GM23338 (cell line): ENCODE data around the gene BCOR. TPM values are rescaled to one million over a fixed set of nuclear protein-coding genes. Genes with fewer than 3 reads are reported as not detected.

Experiments
- ATAC-seq: fragments of 200-7000 bp; cut with Tn5 transposase; 3 replicates; pipeline ENCODE4 v1.9.1; 2020
- DNase-seq: peaks from one replicate; pipeline ENCODE4 v3.0.0-alpha.2; 2015; ENCODE audit warnings: low spot score
- H2AFZ ChIP-seq: fragments of 200-600 bp; sonication (generic); 2 replicates; pipeline ENCODE4 v1.8.0; 2016; ENCODE audit warnings: antibody characterized with exemption, mild to moderate bottlenecking, moderate library complexity
- H3F3A ChIP-seq: fragments of 200-600 bp; sonication (generic); replicated peaks from 2 replicates; pipeline ENCODE4 v1.8.0; 2017; ENCODE audit warnings: antibody characterized with exemption, mixed run types, low read depth
- H3K27ac ChIP-seq: fragments of 200-600 bp; sonication (generic); 2 replicates; pipeline ENCODE4 v1.6.1; 2016; ENCODE audit warnings: low read depth
- H3K27me3 ChIP-seq: fragments of 200-600 bp; sonication (generic); 2 replicates; pipeline ENCODE4 v1.8.0; 2016; ENCODE audit warnings: mild to moderate bottlenecking, mixed run types, moderate library complexity; ENCODE audit not compliant: insufficient read depth
- H3K36me3 ChIP-seq: fragments of 200-600 bp; sonication (generic); 2 replicates; pipeline ENCODE4 v1.8.0; 2016; ENCODE audit warnings: mild to moderate bottlenecking; ENCODE audit not compliant: insufficient read depth
- H3K4me1 ChIP-seq: fragments of 200-600 bp; sonication (generic); 2 replicates; pipeline ENCODE4 v1.8.0; 2016; ENCODE audit warnings: mild to moderate bottlenecking, moderate library complexity; ENCODE audit not compliant: insufficient read depth
- H3K4me2 ChIP-seq: fragments of 200-600 bp; sonication (generic); 2 replicates; pipeline ENCODE4 v1.7.1; 2017; ENCODE audit warnings: mixed run types
- H3K4me3 ChIP-seq: fragments of 200-600 bp; sonication (generic); 2 replicates; pipeline ENCODE4 v1.6.1; 2016; ENCODE audit warnings: mixed run types
- H3K79me2 ChIP-seq: fragments of 200-600 bp; sonication (generic); replicated peaks from 2 replicates; pipeline ENCODE4 v1.8.0; 2017; ENCODE audit warnings: mild to moderate bottlenecking; ENCODE audit not compliant: insufficient read depth
- H3K9me2 ChIP-seq: fragments of 200-600 bp; sonication (generic); 2 replicates; pipeline ENCODE4 v1.8.0; 2017; ENCODE audit not compliant: insufficient read depth
- H4K20me1 ChIP-seq: fragments of 200-600 bp; sonication (generic); replicated peaks from 2 replicates; pipeline ENCODE4 v1.8.0; 2017; ENCODE audit warnings: mild to moderate bottlenecking; ENCODE audit not compliant: insufficient read depth
- H3K27ac Mint-ChIP-seq: 2 replicates; pipeline ENCODE4 v1.8.0; 2020; ENCODE audit warnings: inconsistent platforms, mild to moderate bottlenecking, moderate library complexity, mixed read lengths
- H3K27me3 Mint-ChIP-seq: 3 replicates; pipeline ENCODE4 v1.8.0; 2022; ENCODE audit warnings: low read depth, mild to moderate bottlenecking, moderate library complexity, mixed read lengths, inconsistent platforms; ENCODE audit not compliant: insufficient read depth, poor library complexity
- H3K36me3 Mint-ChIP-seq: 3 replicates; pipeline ENCODE4 v1.8.0; 2021; ENCODE audit warnings: low read depth, mild to moderate bottlenecking, inconsistent platforms, moderate library complexity, mixed read lengths
- H3K4me1 Mint-ChIP-seq: 3 replicates; pipeline ENCODE4 v1.8.0; 2020; ENCODE audit warnings: mild to moderate bottlenecking, inconsistent platforms, mixed read lengths
- H3K4me3 Mint-ChIP-seq: 3 replicates; pipeline ENCODE4 v1.8.0; 2021; ENCODE audit warnings: moderate library complexity, mild to moderate bottlenecking, inconsistent platforms, mixed read lengths
- H3K9me3 Mint-ChIP-seq: 3 replicates; pipeline ENCODE4 v1.8.0; 2020; ENCODE audit warnings: moderate library complexity, mild to moderate bottlenecking, inconsistent platforms, mixed read lengths
- CREB1 ChIP-seq: fragments of 250-450 bp; sonication (Bioruptor Pico); IDR thresholded peaks from 2 replicates; pipeline ENCODE4 v1.5.0; 2020; ENCODE audit warnings: low read depth, mild to moderate bottlenecking, moderate library complexity
- EZH2 ChIP-seq: fragments of 200-600 bp; sonication (generic); IDR thresholded peaks from one replicate; pipeline ENCODE4 v1.8.0; 2017; ENCODE audit warnings: antibody characterized with exemption, mild to moderate bottlenecking, low read depth; ENCODE audit not compliant: unreplicated experiment
- EZH2phosphoT487 ChIP-seq: fragments of 200-600 bp; sonication (generic); IDR thresholded peaks from one replicate; pipeline ENCODE4 v1.8.1; 2018; ENCODE audit warnings: antibody characterized with exemption; ENCODE audit not compliant: unreplicated experiment
- JUNB ChIP-seq: IDR thresholded peaks from one replicate; pipeline ENCODE4 v1.6.1; 2016; ENCODE audit warnings: antibody characterized with exemption; ENCODE audit not compliant: unreplicated experiment
- STAT1 ChIP-seq: IDR thresholded peaks from one replicate; pipeline ENCODE4 v1.6.1; 2016; ENCODE audit warnings: antibody characterized with exemption; ENCODE audit not compliant: unreplicated experiment
- polyA plus RNA-seq: library from polyadenylated mRNA; unstranded; fragments of >200 nt; fragmentation: Nextera tagmentation; extraction: Ambion mirVana; gene quantifications from 2 replicates; pipeline ENCODE4 v1.2.1, GENCODE V29; 2016
- total RNA-seq: library from RNA; depleted of rRNA; stranded (reverse); fragments of >200 nt; shearing (Covaris generic); gene quantifications from 2 replicates; pipeline ENCODE4 v1.2.3, GENCODE V29; 2014
- TF ChIP-seq, protein P1 (sequence below), 2 experiments: fragments of 200-600 bp in 1 of 2; sonication (generic) in 1 of 2; conservative IDR thresholded peaks; 2 replicates each; pipeline versions ENCODE4 v1.5.1 to v1.6.1; 2016 to 2017; ENCODE audit warnings: antibody characterized with exemption in 2 of 2, low read depth in 2 of 2, mild to moderate bottlenecking in 2 of 2, moderate library complexity in 1 of 2
- TF ChIP-seq, protein P2 (sequence below): IDR thresholded peaks from one replicate; pipeline ENCODE4 v1.6.1; 2018; ENCODE audit warnings: antibody characterized with exemption; ENCODE audit not compliant: unreplicated experiment

The BCOR gene
- total and polyA plus RNA-seq, 2 experiments from 2014 or later = 25.5 to 60.8 TPM

DNA sequence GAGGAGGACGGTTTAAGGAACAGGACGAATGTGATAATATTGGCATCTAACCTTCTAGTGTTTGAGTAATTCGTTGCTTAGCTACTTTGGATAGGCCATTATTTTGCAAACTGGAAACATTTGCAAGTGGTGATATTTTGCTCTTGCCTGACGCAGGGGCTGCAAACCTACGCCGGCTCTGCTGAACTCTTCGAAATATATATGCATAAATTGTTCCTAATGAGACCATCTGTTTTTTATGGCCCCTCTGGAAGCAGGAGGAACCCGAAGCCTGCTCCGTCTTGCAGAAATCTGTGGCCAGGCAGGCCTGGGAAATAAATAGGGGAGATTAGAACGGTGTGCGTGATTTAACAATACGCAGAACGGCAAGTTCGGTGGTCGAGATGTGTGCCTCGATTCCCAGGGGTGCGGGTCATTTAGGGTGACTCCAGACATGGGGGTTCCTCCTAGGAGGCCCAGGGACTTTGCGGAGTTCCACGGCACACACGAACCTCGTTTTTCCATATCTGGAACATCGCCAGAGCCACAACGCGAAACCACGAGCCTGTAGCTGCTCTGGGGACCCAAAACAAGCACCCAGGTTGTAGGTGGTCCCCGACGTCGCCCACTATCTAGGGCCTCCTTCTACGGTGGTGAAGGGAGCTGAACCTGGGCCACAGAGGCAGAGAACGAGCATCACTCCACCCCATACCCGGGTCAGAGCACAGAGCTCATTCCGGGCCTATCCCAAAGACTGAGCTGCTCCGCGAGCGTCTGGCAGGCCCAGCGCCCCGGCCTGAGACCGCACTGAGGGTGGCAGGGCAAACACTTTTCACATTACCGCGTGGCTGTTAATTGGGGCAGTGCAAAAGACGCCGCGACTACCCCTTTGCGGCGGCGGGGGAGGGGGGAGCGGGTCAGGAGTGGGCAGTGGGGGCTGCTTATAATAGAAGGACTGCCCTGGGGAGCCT, 89.7 kb downstream of the BCOR start (continued):
- no peak for TF ChIP-seq STAT1

DNA sequence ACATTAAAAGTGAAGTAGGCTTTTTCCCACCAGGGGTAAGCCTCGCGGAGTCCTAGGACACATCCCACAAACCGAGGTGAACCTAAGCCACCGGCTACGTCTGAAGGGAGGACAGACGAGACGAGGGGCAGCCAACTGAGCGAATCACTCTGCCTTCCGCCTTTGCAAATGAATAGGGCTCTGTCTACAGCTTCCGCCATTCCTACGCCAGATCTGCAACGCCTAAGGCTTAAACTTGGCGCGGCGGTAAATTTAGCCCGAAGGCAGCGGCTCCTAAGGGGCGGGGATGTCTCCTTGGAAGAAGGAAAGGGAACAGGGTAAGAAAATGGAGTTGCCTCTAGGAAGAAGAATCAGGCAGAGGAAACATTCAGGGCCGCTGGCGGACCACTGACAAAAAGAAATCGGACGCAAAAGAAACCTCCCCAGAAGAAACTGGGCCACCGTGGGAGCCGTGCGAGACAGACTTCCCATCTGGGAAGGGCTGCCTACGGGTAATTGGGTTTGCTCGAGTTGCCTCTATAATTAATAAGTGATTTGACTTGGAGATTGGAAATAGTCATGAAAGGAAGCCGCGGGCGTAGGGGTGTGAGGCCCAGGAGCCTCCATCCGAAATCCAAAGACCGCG, 90.5 kb downstream of the BCOR start:
- Histone ChIP-seq H3K4me1 (peaks cover 28% of the 10 kb centered on the region), H3K27me3 (peaks cover 98% of the 10 kb centered on the region), H3K4me2 (peak overlapping the region; percentile 81), H3K9me2 (no peaks in the 10 kb centered on the region), H3F3A (no peaks in the 10 kb centered on the region), H3K79me2 (no peaks in the 10 kb centered on the region), H3K4me3 (peak overlapping the region; percentile 58), H4K20me1 (no peaks in the 10 kb centered on the region), H3K36me3 (no peaks in the 10 kb centered on the region), H3K27ac (no peak overlapping the region), H2AFZ (no peak overlapping the region)
- peak; percentile 81 for DNase-seq
- peaks cover 69% of the 10 kb centered on the region for H3K27me3 Mint-ChIP-seq
- H3K4me1 Mint-ChIP-seq = peaks cover 52% of the 10 kb centered on the region
- no peaks in the 10 kb centered on the region for H3K36me3 Mint-ChIP-seq
- TF ChIP-seq EZH2phosphoT487 = no peak
- TF ChIP-seq EZH2 = peak; percentile 24
- peak overlapping the region; percentile 67 for H3K4me3 Mint-ChIP-seq
- peaks cover 2% of the 10 kb centered on the region; the same call in 1 of the 3 replicates for H3K9me3 Mint-ChIP-seq
- ATAC-seq = peak; percentile 26
- no peak overlapping the region for H3K27ac Mint-ChIP-seq

DNA sequence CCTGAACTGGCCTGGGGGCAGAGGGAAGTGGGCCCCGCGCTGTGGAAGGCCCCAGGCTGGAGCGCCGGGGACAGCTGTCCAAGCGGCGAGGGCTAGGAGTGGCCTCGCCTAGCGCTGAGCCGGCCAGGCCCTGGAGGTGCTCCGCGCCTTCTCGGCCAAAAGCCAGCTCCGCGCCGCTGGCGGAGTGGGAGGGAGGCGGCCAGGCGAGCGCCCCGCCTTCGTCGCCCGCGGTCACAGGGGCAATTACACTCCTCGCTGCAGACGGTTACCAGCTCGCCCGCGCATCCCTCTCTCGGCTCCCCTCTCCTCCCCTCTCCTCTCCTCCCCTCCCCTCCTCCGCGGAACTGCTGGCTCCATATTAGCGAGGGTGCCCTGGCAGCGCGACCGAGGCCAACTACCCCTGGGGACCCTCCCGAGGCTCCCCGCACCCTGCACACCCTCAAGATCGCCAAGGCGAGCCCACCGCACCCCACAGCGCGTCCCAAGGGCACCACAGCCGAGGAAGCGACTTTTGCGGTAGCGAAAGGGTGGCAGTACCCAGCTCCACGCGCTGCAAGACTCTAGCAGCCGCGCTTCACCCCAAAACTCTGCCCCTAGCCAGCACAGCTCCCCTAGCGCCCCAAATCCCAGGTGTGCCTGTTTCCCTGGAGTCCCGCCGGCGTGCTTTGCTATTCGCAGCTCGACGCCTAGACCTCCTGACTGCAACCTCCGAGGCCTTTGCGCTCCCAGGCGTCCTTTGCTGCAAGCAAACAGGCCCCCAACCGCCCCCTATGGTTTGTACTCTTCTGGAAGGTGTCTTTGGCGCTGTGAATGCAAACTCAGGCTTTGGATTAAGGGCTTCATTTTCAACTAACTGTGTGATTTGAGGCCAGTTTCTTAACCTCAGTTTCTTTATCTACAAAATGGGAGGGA, 91.4 kb downstream of the BCOR start:
- Histone ChIP-seq H3K79me2 (no peaks in the 10 kb centered on the region), H3K4me2 (peak overlapping the region; percentile 81), H2AFZ (no peak overlapping the region), H3F3A (no peaks in the 10 kb centered on the region), H3K4me3 (peak overlapping the region; percentile 58), H3K36me3 (no peaks in the 10 kb centered on the region), H3K27me3 (peaks cover 89% of the 10 kb centered on the region), H3K27ac (no peak overlapping the region), H4K20me1 (no peaks in the 10 kb centered on the region), H3K4me1 (peaks cover 28% of the 10 kb centered on the region), H3K9me2 (no peaks in the 10 kb centered on the region)
- Mint-ChIP-seq H3K9me3 (peaks cover 2% of the 10 kb centered on the region; the same call in 1 of the 3 replicates), H3K27me3 (peaks cover 61% of the 10 kb centered on the region), H3K4me3 (peak overlapping the region; percentile 67), H3K4me1 (peaks cover 49% of the 10 kb centered on the region), H3K27ac (no peak overlapping the region), H3K36me3 (no peaks in the 10 kb centered on the region)
- peak; percentile 23 for ATAC-seq
- peak; percentile 71 for DNase-seq
- TF ChIP-seq, protein P1, sequence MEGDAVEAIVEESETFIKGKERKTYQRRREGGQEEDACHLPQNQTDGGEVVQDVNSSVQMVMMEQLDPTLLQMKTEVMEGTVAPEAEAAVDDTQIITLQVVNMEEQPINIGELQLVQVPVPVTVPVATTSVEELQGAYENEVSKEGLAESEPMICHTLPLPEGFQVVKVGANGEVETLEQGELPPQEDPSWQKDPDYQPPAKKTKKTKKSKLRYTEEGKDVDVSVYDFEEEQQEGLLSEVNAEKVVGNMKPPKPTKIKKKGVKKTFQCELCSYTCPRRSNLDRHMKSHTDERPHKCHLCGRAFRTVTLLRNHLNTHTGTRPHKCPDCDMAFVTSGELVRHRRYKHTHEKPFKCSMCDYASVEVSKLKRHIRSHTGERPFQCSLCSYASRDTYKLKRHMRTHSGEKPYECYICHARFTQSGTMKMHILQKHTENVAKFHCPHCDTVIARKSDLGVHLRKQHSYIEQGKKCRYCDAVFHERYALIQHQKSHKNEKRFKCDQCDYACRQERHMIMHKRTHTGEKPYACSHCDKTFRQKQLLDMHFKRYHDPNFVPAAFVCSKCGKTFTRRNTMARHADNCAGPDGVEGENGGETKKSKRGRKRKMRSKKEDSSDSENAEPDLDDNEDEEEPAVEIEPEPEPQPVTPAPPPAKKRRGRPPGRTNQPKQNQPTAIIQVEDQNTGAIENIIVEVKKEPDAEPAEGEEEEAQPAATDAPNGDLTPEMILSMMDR (conservative IDR thresholded peaks at IDR 0.05; ENCODE audit: low read depth in 2 of 2) = no peak; a peak in 2 of 4 replicates
- TF ChIP-seq STAT1 (no peak), JUNB (no peak), CREB1 (CRISPR knock-in tag) (no peak), EZH2phosphoT487 (no peak)
- TF ChIP-seq, protein P2, sequence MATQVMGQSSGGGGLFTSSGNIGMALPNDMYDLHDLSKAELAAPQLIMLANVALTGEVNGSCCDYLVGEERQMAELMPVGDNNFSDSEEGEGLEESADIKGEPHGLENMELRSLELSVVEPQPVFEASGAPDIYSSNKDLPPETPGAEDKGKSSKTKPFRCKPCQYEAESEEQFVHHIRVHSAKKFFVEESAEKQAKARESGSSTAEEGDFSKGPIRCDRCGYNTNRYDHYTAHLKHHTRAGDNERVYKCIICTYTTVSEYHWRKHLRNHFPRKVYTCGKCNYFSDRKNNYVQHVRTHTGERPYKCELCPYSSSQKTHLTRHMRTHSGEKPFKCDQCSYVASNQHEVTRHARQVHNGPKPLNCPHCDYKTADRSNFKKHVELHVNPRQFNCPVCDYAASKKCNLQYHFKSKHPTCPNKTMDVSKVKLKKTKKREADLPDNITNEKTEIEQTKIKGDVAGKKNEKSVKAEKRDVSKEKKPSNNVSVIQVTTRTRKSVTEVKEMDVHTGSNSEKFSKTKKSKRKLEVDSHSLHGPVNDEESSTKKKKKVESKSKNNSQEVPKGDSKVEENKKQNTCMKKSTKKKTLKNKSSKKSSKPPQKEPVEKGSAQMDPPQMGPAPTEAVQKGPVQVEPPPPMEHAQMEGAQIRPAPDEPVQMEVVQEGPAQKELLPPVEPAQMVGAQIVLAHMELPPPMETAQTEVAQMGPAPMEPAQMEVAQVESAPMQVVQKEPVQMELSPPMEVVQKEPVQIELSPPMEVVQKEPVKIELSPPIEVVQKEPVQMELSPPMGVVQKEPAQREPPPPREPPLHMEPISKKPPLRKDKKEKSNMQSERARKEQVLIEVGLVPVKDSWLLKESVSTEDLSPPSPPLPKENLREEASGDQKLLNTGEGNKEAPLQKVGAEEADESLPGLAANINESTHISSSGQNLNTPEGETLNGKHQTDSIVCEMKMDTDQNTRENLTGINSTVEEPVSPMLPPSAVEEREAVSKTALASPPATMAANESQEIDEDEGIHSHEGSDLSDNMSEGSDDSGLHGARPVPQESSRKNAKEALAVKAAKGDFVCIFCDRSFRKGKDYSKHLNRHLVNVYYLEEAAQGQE = no peak
